ENCODE measurements around the gene MKLN1. TPM values are rescaled to one million over a fixed set of nuclear protein-coding genes. Genes with fewer than 3 reads are reported as not detected.

Gene MKLN1
- total RNA-seq, 1 donor from 2014 or later, result 55.9 TPM

- H3K27ac Mint-ChIP-seq, result no peak overlapping the region
- H3K36me3 Mint-ChIP-seq (ENCODE audit: insufficient read depth), result no peaks in the 10 kb centered on the region
- DNase-seq (ENCODE audit: low spot score, unreplicated experiment), result no peak
- no peak overlapping the region for H3K4me3 Mint-ChIP-seq (ENCODE audit: low read depth)
- H3K9me3 Mint-ChIP-seq (ENCODE audit: low read depth), result peaks cover 9% of the 10 kb centered on the region
- H3K27me3 Mint-ChIP-seq, result no peaks in the 10 kb centered on the region
- TF ChIP-seq CTCF (IDR thresholded peaks at IDR 0.05; ENCODE audit: unreplicated experiment), result no peak
- H3K4me1 Mint-ChIP-seq (ENCODE audit: low read depth), result no peaks in the 10 kb centered on the region
Measured at GRCh38 chr7:131320603-131321002, 7.1 kb upstream of the MKLN1 start.

- no peak overlapping the region for H3K27ac Mint-ChIP-seq
- peaks cover 8% of the 10 kb centered on the region for H3K9me3 Mint-ChIP-seq (ENCODE audit: low read depth)
- TF ChIP-seq CTCF (IDR thresholded peaks at IDR 0.05; ENCODE audit: unreplicated experiment), result no peak
- no peaks in the 10 kb centered on the region for H3K36me3 Mint-ChIP-seq (ENCODE audit: insufficient read depth)
- no peak for DNase-seq (ENCODE audit: low spot score, unreplicated experiment)
- no peaks in the 10 kb centered on the region for H3K27me3 Mint-ChIP-seq
- peaks cover 1% of the 10 kb centered on the region for H3K4me1 Mint-ChIP-seq (ENCODE audit: low read depth)
- no peak overlapping the region for H3K4me3 Mint-ChIP-seq (ENCODE audit: low read depth)
Measured at GRCh38 chr7:131321656-131322055, 6.0 kb upstream of the MKLN1 start.

- peaks cover 5% of the 10 kb centered on the region for H3K9me3 Mint-ChIP-seq (ENCODE audit: low read depth)
- H3K4me3 Mint-ChIP-seq (ENCODE audit: low read depth), result no peak overlapping the region
- no peaks in the 10 kb centered on the region for H3K36me3 Mint-ChIP-seq (ENCODE audit: insufficient read depth)
- no peak for DNase-seq (ENCODE audit: low spot score, unreplicated experiment)
- H3K27ac Mint-ChIP-seq, result no peak overlapping the region
- H3K27me3 Mint-ChIP-seq, result no peaks in the 10 kb centered on the region
- peaks cover 2% of the 10 kb centered on the region for H3K4me1 Mint-ChIP-seq (ENCODE audit: low read depth)
- TF ChIP-seq CTCF (IDR thresholded peaks at IDR 0.05; ENCODE audit: unreplicated experiment), result no peak
Measured at GRCh38 chr7:131322061-131322460, 5.6 kb upstream of the MKLN1 start.

- no peaks in the 10 kb centered on the region for H3K36me3 Mint-ChIP-seq (ENCODE audit: insufficient read depth)
- H3K27ac Mint-ChIP-seq, result no peak overlapping the region
- TF ChIP-seq CTCF (IDR thresholded peaks at IDR 0.05; ENCODE audit: unreplicated experiment), result no peak
- no peak for DNase-seq (ENCODE audit: low spot score, unreplicated experiment)
- H3K9me3 Mint-ChIP-seq (ENCODE audit: low read depth), result peaks cover 5% of the 10 kb centered on the region
- H3K4me1 Mint-ChIP-seq (ENCODE audit: low read depth), result peaks cover 4% of the 10 kb centered on the region
- no peaks in the 10 kb centered on the region for H3K27me3 Mint-ChIP-seq
- H3K4me3 Mint-ChIP-seq (ENCODE audit: low read depth), result no peak overlapping the region
Measured at GRCh38 chr7:131322861-131323260, 4.8 kb upstream of the MKLN1 start.

- H3K9me3 Mint-ChIP-seq (ENCODE audit: low read depth), result peaks cover 4% of the 10 kb centered on the region
- H3K4me1 Mint-ChIP-seq (ENCODE audit: low read depth), result peaks cover 20% of the 10 kb centered on the region
- DNase-seq (ENCODE audit: low spot score, unreplicated experiment), result no peak
- no peak overlapping the region for H3K4me3 Mint-ChIP-seq (ENCODE audit: low read depth)
- H3K27ac Mint-ChIP-seq, result no peak overlapping the region
- no peak for TF ChIP-seq CTCF (IDR thresholded peaks at IDR 0.05; ENCODE audit: unreplicated experiment)
- no peaks in the 10 kb centered on the region for H3K27me3 Mint-ChIP-seq
- H3K36me3 Mint-ChIP-seq (ENCODE audit: insufficient read depth), result no peaks in the 10 kb centered on the region
Measured at GRCh38 chr7:131325179-131325840, 2.4 kb upstream of the MKLN1 start.

All from progenitor cell of endocrine pancreas (in vitro differentiated cells).